Measurements from ENCODE around the gene HOXC9.

DNA sequence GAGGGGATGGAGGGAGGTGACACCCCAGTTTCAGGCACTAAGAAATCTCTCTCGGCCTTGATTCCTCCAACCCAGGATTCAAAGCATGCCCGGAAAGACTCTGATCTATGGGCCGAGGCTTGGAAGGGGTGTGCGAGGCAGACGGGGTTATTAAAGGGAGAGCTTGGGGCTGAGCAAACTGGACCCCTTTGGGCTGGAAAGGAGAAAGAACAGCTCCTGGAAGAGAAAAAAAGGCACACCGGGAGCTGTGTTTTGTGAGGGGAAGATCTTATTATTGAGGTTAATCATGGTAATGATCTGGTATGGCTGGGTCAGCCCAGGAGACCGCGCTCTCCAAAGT, 48.0 kb downstream of the HOXC9 start:
- TF ChIP-seq POLR2AphosphoS5 (IDR thresholded peaks at IDR 0.05; ENCODE audit: low read depth, low read length) (no peak), SIN3A (IDR thresholded peaks at IDR 0.05; ENCODE audit: borderline replicate concordance, insufficient read depth, low read length) (no peak)
- TF ChIP-seq, protein P1, sequence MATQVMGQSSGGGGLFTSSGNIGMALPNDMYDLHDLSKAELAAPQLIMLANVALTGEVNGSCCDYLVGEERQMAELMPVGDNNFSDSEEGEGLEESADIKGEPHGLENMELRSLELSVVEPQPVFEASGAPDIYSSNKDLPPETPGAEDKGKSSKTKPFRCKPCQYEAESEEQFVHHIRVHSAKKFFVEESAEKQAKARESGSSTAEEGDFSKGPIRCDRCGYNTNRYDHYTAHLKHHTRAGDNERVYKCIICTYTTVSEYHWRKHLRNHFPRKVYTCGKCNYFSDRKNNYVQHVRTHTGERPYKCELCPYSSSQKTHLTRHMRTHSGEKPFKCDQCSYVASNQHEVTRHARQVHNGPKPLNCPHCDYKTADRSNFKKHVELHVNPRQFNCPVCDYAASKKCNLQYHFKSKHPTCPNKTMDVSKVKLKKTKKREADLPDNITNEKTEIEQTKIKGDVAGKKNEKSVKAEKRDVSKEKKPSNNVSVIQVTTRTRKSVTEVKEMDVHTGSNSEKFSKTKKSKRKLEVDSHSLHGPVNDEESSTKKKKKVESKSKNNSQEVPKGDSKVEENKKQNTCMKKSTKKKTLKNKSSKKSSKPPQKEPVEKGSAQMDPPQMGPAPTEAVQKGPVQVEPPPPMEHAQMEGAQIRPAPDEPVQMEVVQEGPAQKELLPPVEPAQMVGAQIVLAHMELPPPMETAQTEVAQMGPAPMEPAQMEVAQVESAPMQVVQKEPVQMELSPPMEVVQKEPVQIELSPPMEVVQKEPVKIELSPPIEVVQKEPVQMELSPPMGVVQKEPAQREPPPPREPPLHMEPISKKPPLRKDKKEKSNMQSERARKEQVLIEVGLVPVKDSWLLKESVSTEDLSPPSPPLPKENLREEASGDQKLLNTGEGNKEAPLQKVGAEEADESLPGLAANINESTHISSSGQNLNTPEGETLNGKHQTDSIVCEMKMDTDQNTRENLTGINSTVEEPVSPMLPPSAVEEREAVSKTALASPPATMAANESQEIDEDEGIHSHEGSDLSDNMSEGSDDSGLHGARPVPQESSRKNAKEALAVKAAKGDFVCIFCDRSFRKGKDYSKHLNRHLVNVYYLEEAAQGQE (IDR thresholded peaks at IDR 0.05; ENCODE audit: insufficient read depth in 1 of 2, low read depth in 2 of 2, low read length in 2 of 2): no peak

Data from PFSK-1 (cell line).